ENCODE results near the gene ENKD1. TPM values are rescaled to one million over a fixed set of nuclear protein-coding genes. Genes with fewer than 3 reads are reported as not detected.

ENKD1 gene
- total and polyA plus RNA-seq, 2 of the 13 experiments (the other 11 are each of a cell fraction or from before 2014, with no cell fraction given), result 10.8 to 20.8 TPM

- TF ChIP-seq MLXIP (CRISPR knock-in tag; IDR thresholded peaks at IDR 0.05; ENCODE audit: borderline replicate concordance) (peak; percentile 38; the same call in 1 of the 2 replicates), ASH2L (IDR thresholded peaks at IDR 0.05; ENCODE audit: insufficient read length, low read depth, low read length) (peak; percentile 61), SIX1 (CRISPR knock-in tag; IDR thresholded peaks at IDR 0.05; ENCODE audit: borderline replicate concordance) (no peak), DNMT1 (CRISPR knock-in tag; IDR thresholded peaks at IDR 0.05) (0 out of 2 replicates have a peak, but pooled peaks have one; percentile 14), KLF12 (CRISPR knock-in tag; IDR thresholded peaks at IDR 0.05; ENCODE audit: borderline replicate concordance) (peak; percentile 16; the same call in 1 of the 2 replicates), ZNF713 (CRISPR knock-in tag; IDR thresholded peaks at IDR 0.05) (0 out of 2 replicates have a peak, but pooled peaks have one; percentile 43), ZIK1 (CRISPR knock-in tag; IDR thresholded peaks at IDR 0.05; ENCODE audit: borderline replicate concordance, low read depth) (peak; percentile 80; the same call in 1 of the 2 replicates), ETV6 (CRISPR knock-in tag; conservative IDR thresholded peaks at IDR 0.05) (peak; percentile 6; the same call in 1 of the 2 replicates), YEATS4 (CRISPR knock-in tag; IDR thresholded peaks at IDR 0.05; ENCODE audit: borderline replicate concordance) (peak; percentile 73; the same call in 1 of the 2 replicates), THAP9 (CRISPR knock-in tag; IDR thresholded peaks at IDR 0.05; ENCODE audit: borderline replicate concordance) (no peak), ZNF331 (CRISPR knock-in tag; IDR thresholded peaks at IDR 0.05) (peak; percentile 54; the same call in 1 of the 2 replicates), TEAD2 (CRISPR knock-in tag; IDR thresholded peaks at IDR 0.05) (no peak), ERF (CRISPR knock-in tag; IDR thresholded peaks at IDR 0.05) (no peak; the same call in 1 of the 2 replicates), ARHGAP35 (CRISPR knock-in tag; IDR thresholded peaks at IDR 0.05; ENCODE audit: borderline replicate concordance) (peak; percentile 34; the same call in 1 of the 2 replicates), ZNF749 (CRISPR knock-in tag; IDR thresholded peaks at IDR 0.05; ENCODE audit: borderline replicate concordance) (0 out of 2 replicates have a peak, but pooled peaks have one; percentile 11)
- TF ChIP-seq, protein P1, sequence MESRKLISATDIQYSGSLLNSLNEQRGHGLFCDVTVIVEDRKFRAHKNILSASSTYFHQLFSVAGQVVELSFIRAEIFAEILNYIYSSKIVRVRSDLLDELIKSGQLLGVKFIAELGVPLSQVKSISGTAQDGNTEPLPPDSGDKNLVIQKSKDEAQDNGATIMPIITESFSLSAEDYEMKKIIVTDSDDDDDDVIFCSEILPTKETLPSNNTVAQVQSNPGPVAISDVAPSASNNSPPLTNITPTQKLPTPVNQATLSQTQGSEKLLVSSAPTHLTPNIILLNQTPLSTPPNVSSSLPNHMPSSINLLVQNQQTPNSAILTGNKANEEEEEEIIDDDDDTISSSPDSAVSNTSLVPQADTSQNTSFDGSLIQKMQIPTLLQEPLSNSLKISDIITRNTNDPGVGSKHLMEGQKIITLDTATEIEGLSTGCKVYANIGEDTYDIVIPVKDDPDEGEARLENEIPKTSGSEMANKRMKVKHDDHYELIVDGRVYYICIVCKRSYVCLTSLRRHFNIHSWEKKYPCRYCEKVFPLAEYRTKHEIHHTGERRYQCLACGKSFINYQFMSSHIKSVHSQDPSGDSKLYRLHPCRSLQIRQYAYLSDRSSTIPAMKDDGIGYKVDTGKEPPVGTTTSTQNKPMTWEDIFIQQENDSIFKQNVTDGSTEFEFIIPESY (CRISPR knock-in tag; IDR thresholded peaks at IDR 0.05), result peak; percentile 6; the same call in 1 of the 2 replicates
Measured at GRCh38 chr16:67666559-67667452, at the start of gene ENKD1, which contains the start of gene C16orf86 (continued).

All from HepG2 (cell line).